ENCODE results near the gene THRA.
A peak's percentile ranks its signal among the peaks of the same experiment; 100 is the strongest.

GRCh38 chr17:40035162-40035559 is 27.6 kb upstream of the THRA start:
- TF ChIP-seq, protein P1, sequence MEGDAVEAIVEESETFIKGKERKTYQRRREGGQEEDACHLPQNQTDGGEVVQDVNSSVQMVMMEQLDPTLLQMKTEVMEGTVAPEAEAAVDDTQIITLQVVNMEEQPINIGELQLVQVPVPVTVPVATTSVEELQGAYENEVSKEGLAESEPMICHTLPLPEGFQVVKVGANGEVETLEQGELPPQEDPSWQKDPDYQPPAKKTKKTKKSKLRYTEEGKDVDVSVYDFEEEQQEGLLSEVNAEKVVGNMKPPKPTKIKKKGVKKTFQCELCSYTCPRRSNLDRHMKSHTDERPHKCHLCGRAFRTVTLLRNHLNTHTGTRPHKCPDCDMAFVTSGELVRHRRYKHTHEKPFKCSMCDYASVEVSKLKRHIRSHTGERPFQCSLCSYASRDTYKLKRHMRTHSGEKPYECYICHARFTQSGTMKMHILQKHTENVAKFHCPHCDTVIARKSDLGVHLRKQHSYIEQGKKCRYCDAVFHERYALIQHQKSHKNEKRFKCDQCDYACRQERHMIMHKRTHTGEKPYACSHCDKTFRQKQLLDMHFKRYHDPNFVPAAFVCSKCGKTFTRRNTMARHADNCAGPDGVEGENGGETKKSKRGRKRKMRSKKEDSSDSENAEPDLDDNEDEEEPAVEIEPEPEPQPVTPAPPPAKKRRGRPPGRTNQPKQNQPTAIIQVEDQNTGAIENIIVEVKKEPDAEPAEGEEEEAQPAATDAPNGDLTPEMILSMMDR (IDR thresholded peaks at IDR 0.05), result peak in 2 of 3 experiments; percentile 45 to 52
- no peak for TF ChIP-seq POLR2A (IDR thresholded peaks at IDR 0.05)

Data from testis (tissue), 2 donors.